ENCODE results near the gene EIF1. TPM values are rescaled to one million over a fixed set of nuclear protein-coding genes. Genes with fewer than 3 reads are reported as not detected.

Gene EIF1
- polyA plus RNA-seq, 2 of the 4 experiments (the other 2 are of a cell fraction) = 834 to 873 TPM

DNA sequence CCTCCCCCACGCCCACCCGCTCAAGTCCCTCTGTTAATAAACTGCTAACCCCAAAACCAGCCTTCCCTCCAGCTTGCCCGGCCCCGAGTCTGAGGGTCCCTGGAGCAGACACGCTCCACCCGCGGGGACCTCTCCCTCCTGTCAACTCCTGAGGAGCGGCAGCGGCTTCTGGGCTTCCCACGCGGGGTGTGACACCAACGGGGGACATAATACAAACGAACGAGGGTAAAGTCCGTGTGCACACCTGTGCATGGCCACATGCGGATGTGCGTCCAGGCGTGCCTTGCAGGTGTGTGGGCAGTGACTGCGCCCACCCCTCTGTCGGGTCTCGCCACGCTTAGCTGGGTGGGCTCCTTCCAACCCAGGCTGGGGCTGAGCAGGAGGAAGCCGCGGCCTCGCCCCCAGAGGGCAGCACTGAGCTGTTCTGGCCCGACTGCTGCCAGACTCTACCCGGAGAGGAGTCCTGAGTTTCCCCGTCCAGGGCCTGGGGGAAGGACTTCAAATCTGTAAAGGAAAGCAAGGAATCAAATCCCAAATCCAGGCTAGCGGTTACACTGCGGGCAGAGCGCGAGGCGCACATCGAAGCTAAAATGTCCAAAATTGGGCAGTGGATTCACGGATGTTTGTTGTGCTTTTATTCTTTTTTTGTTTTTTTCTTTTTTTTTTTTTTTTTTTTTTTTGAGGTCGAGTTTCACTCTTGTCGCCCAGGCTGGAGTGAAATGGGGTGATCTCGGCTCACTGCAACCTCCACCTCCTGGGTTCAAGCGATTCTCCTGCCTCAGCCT, 40.1 kb upstream of the EIF1 start:
- H3K4me2 ChIP-seq = peak overlapping the region; percentile 97
- CTCF ChIA-PET = interaction anchor here (0.6 to 18.4 kb wide), 150 partner anchors 9 to 1339 kb away, joined by 3 to 678 read pairs (median 4); partner anchors contain the start of genes EIF1, KRT12, KRT14 and KRT15
- peaks cover 40% of the 10 kb centered on the region for H3K4me1 ChIP-seq
- peak overlapping the region; percentile 85 to 89 for H3K27ac ChIP-seq
- H3K9me3 ChIP-seq = no peaks in the 10 kb centered on the region
- peak; percentile 79 for FAIRE-seq
- peak; percentile 92 to 93 for DNase-seq (ENCODE audit: low read depth in 1 of 2, low spot score in 1 of 2)
- peak overlapping the region; percentile 48 for H3K4me3 ChIP-seq
- peak; percentile 84 to 94 for ATAC-seq
- POLR2A ChIA-PET = interaction anchor here (0.5 to 2.1 kb wide), 10 partner anchors 15 to 830 kb away, joined by 3 to 21 read pairs (median 6); no protein-coding TSS in a partner anchor
- WGBS (ENCODE audit: missing lambda C conversion rate) = 4% methylated on average over 34 of the region's 39 CpGs
- TF ChIP-seq HOXB5 (CRISPR knock-in tag; IDR thresholded peaks at IDR 0.05) (no peak), POLR2AphosphoS2 (conservative IDR thresholded peaks at IDR 0.05; ENCODE audit: low read length) (no peak), RAD21 (conservative IDR thresholded peaks at IDR 0.05 in 1 of 2, IDR thresholded peaks at IDR 0.05 in 1 of 2) (peak; percentile 66 to 69), KDM1A (IDR thresholded peaks at IDR 0.05; ENCODE audit: low read depth) (no peak), ZSCAN20 (CRISPR knock-in tag; IDR thresholded peaks at IDR 0.05) (no peak), ZC3H11A (IDR thresholded peaks at IDR 0.05) (no peak), EHF (CRISPR knock-in tag; IDR thresholded peaks at IDR 0.05) (no peak), RCOR1 (IDR thresholded peaks at IDR 0.05; ENCODE audit: low read depth, low read length) (no peak), MAFK (IDR thresholded peaks at IDR 0.05; ENCODE audit: partially characterized antibody) (no peak), PHF8 (IDR thresholded peaks at IDR 0.05; ENCODE audit: borderline replicate concordance, low read depth) (no peak), CEBPB (IDR thresholded peaks at IDR 0.05) (no peak), HDAC2 (IDR thresholded peaks at IDR 0.05) (no peak), ESRRA (IDR thresholded peaks at IDR 0.05; ENCODE audit: borderline replicate concordance, low read length) (no peak), NPAS2 (CRISPR knock-in tag; IDR thresholded peaks at IDR 0.05; ENCODE audit: borderline replicate concordance) (no peak), HOXB13 (CRISPR knock-in tag; IDR thresholded peaks at IDR 0.05; ENCODE audit: low read depth) (no peak), HEYL (CRISPR knock-in tag; IDR thresholded peaks at IDR 0.05) (no peak), NR3C1 (IDR thresholded peaks at IDR 0.05) (no peak), CHD2 (IDR thresholded peaks at IDR 0.05; ENCODE audit: low read length, partially characterized antibody) (no peak), RARB (CRISPR knock-in tag; IDR thresholded peaks at IDR 0.05) (no peak), TP53 (CRISPR knock-in tag; IDR thresholded peaks at IDR 0.05) (no peak), MYC (IDR thresholded peaks at IDR 0.05; ENCODE audit: borderline replicate concordance, low read length) (no peak), FOSB (CRISPR knock-in tag; IDR thresholded peaks at IDR 0.05) (no peak), JUNB (IDR thresholded peaks at IDR 0.05) (no peak), EP300 (IDR thresholded peaks at IDR 0.05) (no peak), TFCP2L1 (CRISPR knock-in tag; IDR thresholded peaks at IDR 0.05) (no peak), NFE2L2 (conservative IDR thresholded peaks at IDR 0.05; ENCODE audit: low read length) (no peak), RNF2 (IDR thresholded peaks at IDR 0.05; ENCODE audit: borderline replicate concordance, low read depth) (no peak), HOXA7 (CRISPR knock-in tag; IDR thresholded peaks at IDR 0.05) (no peak), FOSL2 (IDR thresholded peaks at IDR 0.05) (no peak), FOSL2 (CRISPR knock-in tag; IDR thresholded peaks at IDR 0.05) (no peak), SREBF2 (IDR thresholded peaks at IDR 0.05) (no peak), BHLHE40 (IDR thresholded peaks at IDR 0.05; ENCODE audit: low read depth, low read length) (no peak), RFX5 (IDR thresholded peaks at IDR 0.05) (no peak)
- TF ChIP-seq, protein P1, sequence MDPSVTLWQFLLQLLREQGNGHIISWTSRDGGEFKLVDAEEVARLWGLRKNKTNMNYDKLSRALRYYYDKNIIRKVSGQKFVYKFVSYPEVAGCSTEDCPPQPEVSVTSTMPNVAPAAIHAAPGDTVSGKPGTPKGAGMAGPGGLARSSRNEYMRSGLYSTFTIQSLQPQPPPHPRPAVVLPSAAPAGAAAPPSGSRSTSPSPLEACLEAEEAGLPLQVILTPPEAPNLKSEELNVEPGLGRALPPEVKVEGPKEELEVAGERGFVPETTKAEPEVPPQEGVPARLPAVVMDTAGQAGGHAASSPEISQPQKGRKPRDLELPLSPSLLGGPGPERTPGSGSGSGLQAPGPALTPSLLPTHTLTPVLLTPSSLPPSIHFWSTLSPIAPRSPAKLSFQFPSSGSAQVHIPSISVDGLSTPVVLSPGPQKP (IDR thresholded peaks at IDR 0.05; ENCODE audit: low read depth, low read length) = no peak
- TF ChIP-seq, protein P2, sequence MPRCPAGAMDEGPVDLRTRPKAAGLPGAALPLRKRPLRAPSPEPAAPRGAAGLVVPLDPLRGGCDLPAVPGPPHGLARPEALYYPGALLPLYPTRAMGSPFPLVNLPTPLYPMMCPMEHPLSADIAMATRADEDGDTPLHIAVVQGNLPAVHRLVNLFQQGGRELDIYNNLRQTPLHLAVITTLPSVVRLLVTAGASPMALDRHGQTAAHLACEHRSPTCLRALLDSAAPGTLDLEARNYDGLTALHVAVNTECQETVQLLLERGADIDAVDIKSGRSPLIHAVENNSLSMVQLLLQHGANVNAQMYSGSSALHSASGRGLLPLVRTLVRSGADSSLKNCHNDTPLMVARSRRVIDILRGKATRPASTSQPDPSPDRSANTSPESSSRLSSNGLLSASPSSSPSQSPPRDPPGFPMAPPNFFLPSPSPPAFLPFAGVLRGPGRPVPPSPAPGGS (IDR thresholded peaks at IDR 0.05) = no peak
- TF ChIP-seq, protein P3, sequence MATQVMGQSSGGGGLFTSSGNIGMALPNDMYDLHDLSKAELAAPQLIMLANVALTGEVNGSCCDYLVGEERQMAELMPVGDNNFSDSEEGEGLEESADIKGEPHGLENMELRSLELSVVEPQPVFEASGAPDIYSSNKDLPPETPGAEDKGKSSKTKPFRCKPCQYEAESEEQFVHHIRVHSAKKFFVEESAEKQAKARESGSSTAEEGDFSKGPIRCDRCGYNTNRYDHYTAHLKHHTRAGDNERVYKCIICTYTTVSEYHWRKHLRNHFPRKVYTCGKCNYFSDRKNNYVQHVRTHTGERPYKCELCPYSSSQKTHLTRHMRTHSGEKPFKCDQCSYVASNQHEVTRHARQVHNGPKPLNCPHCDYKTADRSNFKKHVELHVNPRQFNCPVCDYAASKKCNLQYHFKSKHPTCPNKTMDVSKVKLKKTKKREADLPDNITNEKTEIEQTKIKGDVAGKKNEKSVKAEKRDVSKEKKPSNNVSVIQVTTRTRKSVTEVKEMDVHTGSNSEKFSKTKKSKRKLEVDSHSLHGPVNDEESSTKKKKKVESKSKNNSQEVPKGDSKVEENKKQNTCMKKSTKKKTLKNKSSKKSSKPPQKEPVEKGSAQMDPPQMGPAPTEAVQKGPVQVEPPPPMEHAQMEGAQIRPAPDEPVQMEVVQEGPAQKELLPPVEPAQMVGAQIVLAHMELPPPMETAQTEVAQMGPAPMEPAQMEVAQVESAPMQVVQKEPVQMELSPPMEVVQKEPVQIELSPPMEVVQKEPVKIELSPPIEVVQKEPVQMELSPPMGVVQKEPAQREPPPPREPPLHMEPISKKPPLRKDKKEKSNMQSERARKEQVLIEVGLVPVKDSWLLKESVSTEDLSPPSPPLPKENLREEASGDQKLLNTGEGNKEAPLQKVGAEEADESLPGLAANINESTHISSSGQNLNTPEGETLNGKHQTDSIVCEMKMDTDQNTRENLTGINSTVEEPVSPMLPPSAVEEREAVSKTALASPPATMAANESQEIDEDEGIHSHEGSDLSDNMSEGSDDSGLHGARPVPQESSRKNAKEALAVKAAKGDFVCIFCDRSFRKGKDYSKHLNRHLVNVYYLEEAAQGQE (IDR thresholded peaks at IDR 0.05) = no peak
- TF ChIP-seq, protein P4, sequence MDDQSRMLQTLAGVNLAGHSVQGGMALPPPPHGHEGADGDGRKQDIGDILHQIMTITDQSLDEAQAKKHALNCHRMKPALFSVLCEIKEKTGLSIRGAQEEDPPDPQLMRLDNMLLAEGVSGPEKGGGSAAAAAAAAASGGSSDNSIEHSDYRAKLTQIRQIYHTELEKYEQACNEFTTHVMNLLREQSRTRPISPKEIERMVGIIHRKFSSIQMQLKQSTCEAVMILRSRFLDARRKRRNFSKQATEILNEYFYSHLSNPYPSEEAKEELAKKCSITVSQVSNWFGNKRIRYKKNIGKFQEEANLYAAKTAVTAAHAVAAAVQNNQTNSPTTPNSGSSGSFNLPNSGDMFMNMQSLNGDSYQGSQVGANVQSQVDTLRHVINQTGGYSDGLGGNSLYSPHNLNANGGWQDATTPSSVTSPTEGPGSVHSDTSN (IDR thresholded peaks at IDR 0.05) = no peak
